Pancreas (tissue), 10 donors: ENCODE data around the gene RETREG1. TPM values are rescaled to one million over a fixed set of nuclear protein-coding genes. Genes with fewer than 3 reads are reported as not detected.

ENCODE experiments used
- ATAC-seq, 4 donors: fragments of 200-7000 bp; cut with Tn5 transposase; one replicate each; pipeline versions ENCODE4 v1.8.0 to v1.9.1; 2020; ENCODE audit warnings: mild to moderate bottlenecking in 4 of 4, moderate library complexity in 4 of 4
- DNase-seq, 6 donors: peaks; one replicate each; pipeline ENCODE4 v3.0.0-alpha.2; 2020
- FAIRE-seq: peaks from 2 replicates; lab custom pipeline; 2012; peaks lifted over from hg19 to GRCh38; lab: Jason Lieb, UNC
- H3K27ac ChIP-seq, 4 donors: fragments of 200-600 bp; sonication (generic); 1 replicate in 3 of 4; 2 replicates in 1 of 4; pipeline versions ENCODE4 v1.5.0 to v1.8.0; 2020
- H3K27me3 ChIP-seq, 4 donors: fragments of 200-600 bp; one replicate each; pipeline ENCODE4 v1.8.0; 2021
- H3K36me3 ChIP-seq, 3 donors: fragments of 200-600 bp; sonication (generic) in 1 of 3; one replicate each; pipeline versions ENCODE4 v1.5.0 to v1.8.0; 2020 to 2021
- H3K4me1 ChIP-seq, 3 donors: fragments of 200-600 bp; one replicate each; pipeline ENCODE4 v1.8.0; 2021
- H3K4me3 ChIP-seq, 4 donors: fragments of 200-600 bp; sonication (generic) in 2 of 4; one replicate each; pipeline versions ENCODE4 v1.5.0 to v1.8.0; 2020 to 2021
- H3K9me3 ChIP-seq, 4 donors: fragments of 200-600 bp; one replicate each; pipeline ENCODE4 v1.8.0; 2021
- WGBS, 2 donors: extraction: QIAGEN DNeasy Blood & Tissue Kit; methylation state at CpG; one replicate each; pipeline ENCODE4 v1.1.7; 2013; 5-methylcytosine and 5-hydroxymethylcytosine counted together
- intact Hi-C, 3 donors: fragments of 100-400 bp; cut with DNase I; formaldehyde crosslinking; loops; one replicate each; pipeline versions ENCODE4 v1.11.1 to v1.14.2; 2022
- polyA plus RNA-seq, 2 donors: library from polyadenylated mRNA; stranded (reverse); fragments of 200-250 nt; gene quantifications; one replicate each; pipeline ENCODE4 v1.2.3, GENCODE V29; 2013
- total RNA-seq, 6 donors: library from RNA; stranded (reverse); fragmentation: NEBNext Ultra II Directional in 4 of 6; extraction: Animal tissue kit (Norgen Biotek cat#: 25700) in 4 of 6; gene quantifications; one replicate each; pipeline versions ENCODE4 v1.2.1 to v1.2.4, GENCODE V29; 2021 to 2023
- TF ChIP-seq, protein P1 (sequence below), 4 donors: fragments of 200-600 bp; sonication (generic) in 3 of 4; IDR thresholded peaks; one replicate each; pipeline versions ENCODE4 v1.5.0 to v1.8.0; 2021; ENCODE audit warnings: antibody characterized with exemption in 4 of 4
- donor health status: healthy with polysubstance abuse.
- donor health status: DM: no; HTN: no; CAD: no; lungs with moderate emphysema.
- donor health status: DM: no; HTN: no; CAD: no.
- donor health status: control.
- donor health status: control.
- donor health status: Bipolar disorder and iron deficiency.
- donor health status: DM: yes; HTN: yes; CAD: no.
- donor health status: DM: no; HTN: no; CAD: no.
- donor health status: DM: no; HTN: no; CAD: no.
- donor health status: DM: yes; HTN: yes; CAD: no.

RETREG1 gene
- total and polyA plus RNA-seq, 8 donors = 5.3 to 22.6 (median 15.5) TPM

DNA sequence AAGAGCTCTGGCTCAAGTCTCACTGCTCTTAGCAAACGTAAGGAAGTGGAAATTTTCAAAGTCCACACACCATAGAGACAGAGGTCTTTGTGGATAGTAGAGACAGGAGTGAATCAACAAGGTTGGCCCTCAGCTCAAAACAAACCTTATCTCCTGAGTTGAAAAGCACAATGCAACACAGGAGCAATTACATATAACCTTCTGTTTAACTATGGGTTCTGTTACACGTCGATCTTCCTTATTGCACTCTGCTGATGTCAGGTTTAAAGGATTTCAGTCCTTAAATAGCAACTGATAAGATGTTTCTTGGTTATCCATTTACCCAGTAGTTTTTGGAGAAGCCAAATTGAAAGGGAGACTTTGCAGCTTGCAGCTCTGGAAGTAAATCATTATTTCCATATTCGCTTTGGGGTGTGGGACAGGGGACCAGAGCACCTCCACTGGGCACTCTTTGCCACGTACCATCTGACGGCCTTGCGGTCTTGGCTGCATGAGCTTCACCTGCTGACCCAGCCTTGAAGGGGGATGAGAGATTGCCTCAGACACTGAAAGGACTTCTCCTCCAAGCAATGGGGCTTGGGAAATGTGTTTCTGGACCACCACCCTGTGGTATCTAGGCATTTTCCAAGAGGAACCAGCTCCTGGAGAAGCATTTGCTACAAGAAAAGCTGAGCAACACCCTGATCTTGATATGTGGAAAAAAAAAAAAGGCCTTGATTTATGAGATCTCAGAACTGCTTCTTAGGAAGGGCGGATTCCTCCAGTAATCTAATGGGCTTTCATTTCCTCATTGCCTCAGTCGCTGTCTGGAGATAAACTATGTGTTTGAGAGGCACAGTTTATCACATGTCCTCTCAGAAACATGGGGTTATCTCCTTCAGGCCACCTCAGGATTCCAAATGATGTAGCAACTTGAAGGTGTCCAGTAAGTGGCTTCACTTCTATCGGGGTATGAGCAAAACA is 95.0 kb downstream of the RETREG1 start:
- FAIRE-seq (peak; percentile 90), ATAC-seq (peak; percentile 87 to 92 (median 89)), DNase-seq (peak in 5 of 6 donors; percentile 50 to 63 (median 54))
- Histone ChIP-seq H3K4me1 (peaks cover 6 to 21% (median 18%) of the 10 kb centered on the region in 3 donors), H3K36me3 (no peaks in the 10 kb centered on the region), H3K4me3 (peak overlapping the region in 2 of 4 donors; percentile 0 to 9), H3K9me3 (no peaks in the 10 kb centered on the region), H3K27ac (peak overlapping the region; percentile 69 to 97 (median 79)), H3K27me3 (no peaks in the 10 kb centered on the region)
- TF ChIP-seq, protein P1, sequence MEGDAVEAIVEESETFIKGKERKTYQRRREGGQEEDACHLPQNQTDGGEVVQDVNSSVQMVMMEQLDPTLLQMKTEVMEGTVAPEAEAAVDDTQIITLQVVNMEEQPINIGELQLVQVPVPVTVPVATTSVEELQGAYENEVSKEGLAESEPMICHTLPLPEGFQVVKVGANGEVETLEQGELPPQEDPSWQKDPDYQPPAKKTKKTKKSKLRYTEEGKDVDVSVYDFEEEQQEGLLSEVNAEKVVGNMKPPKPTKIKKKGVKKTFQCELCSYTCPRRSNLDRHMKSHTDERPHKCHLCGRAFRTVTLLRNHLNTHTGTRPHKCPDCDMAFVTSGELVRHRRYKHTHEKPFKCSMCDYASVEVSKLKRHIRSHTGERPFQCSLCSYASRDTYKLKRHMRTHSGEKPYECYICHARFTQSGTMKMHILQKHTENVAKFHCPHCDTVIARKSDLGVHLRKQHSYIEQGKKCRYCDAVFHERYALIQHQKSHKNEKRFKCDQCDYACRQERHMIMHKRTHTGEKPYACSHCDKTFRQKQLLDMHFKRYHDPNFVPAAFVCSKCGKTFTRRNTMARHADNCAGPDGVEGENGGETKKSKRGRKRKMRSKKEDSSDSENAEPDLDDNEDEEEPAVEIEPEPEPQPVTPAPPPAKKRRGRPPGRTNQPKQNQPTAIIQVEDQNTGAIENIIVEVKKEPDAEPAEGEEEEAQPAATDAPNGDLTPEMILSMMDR (IDR thresholded peaks at IDR 0.05) = no peak
- 24 to 25% methylated on average over 10 of the region's 10 CpGs for WGBS, 2 donors
- intact Hi-C loops = no loop called here

DNA sequence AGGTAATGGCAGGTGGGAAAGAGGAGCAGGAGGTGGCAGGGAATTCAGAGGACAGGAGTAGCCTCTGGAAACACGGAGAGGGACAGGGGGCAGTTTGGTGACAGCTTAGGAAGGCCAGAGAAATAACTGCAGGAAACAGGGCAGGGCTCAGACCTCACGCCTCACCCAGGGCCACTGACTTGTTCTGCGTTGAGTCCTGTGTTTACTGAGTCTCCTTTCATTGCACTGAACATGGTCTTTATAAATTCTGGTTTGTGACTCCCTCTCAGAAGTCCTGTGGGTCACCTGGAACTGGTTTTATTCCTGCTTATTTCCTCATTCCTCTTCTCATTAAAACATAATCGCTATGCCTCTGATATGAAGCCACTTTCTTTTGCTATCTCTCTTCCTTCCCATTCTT is 96.0 kb downstream of the RETREG1 start:
- DNase-seq (peak in 3 of 6 donors; percentile 26 to 44 (median 35)), FAIRE-seq (no peak), ATAC-seq (peak; percentile 45 to 75 (median 70))
- Histone ChIP-seq H3K27ac (peak overlapping the region; percentile 69 to 97 (median 79)), H3K9me3 (no peaks in the 10 kb centered on the region), H3K27me3 (no peaks in the 10 kb centered on the region), H3K4me1 (peaks cover 6 to 21% (median 18%) of the 10 kb centered on the region in 3 donors), H3K4me3 (peak overlapping the region in 1 of 4 donors; percentile 9), H3K36me3 (no peaks in the 10 kb centered on the region)
- intact Hi-C loops = no loop called here
- TF ChIP-seq, protein P1 (IDR thresholded peaks at IDR 0.05) = no peak
- 9 to 14% methylated on average over 4 of the region's 4 CpGs for WGBS, 2 donors

GRCh38 chr5:16519435-16519834 is 97.4 kb downstream of the RETREG1 start:
- Histone ChIP-seq H3K27ac (peak overlapping the region in 2 of 4 donors; percentile 87 to 97), H3K4me1 (peaks cover 6 to 21% (median 18%) of the 10 kb centered on the region in 3 donors), H3K4me3 (no peak overlapping the region), H3K9me3 (no peaks in the 10 kb centered on the region), H3K36me3 (no peaks in the 10 kb centered on the region), H3K27me3 (no peaks in the 10 kb centered on the region)
- 91 to 95% methylated on average over 4 of the region's 4 CpGs for WGBS, 2 donors
- DNase-seq (no peak), ATAC-seq (no peak), FAIRE-seq (no peak)
- intact Hi-C loops = no loop called here
- TF ChIP-seq, protein P1 (IDR thresholded peaks at IDR 0.05) = no peak

GRCh38 chr5:16518606-16519005 is 98.2 kb downstream of the RETREG1 start:
- WGBS, 2 donors = 94 to 99% methylated on average over 2 of the region's 2 CpGs
- intact Hi-C loops = no loop called here
- Histone ChIP-seq H3K27ac (no peak overlapping the region), H3K36me3 (no peaks in the 10 kb centered on the region), H3K9me3 (no peaks in the 10 kb centered on the region), H3K4me1 (peaks cover 6 to 21% (median 18%) of the 10 kb centered on the region in 3 donors), H3K27me3 (no peaks in the 10 kb centered on the region), H3K4me3 (no peak overlapping the region)
- no peak for ATAC-seq
- no peak for FAIRE-seq
- no peak for DNase-seq
- TF ChIP-seq, protein P1 (IDR thresholded peaks at IDR 0.05) = no peak
